Glomerular endothelial cell (primary cell): Measurements from ENCODE around the gene TIE1. TPM values are rescaled to one million over a fixed set of nuclear protein-coding genes. Genes with fewer than 3 reads are reported as not detected.

Experiments
- DNase-seq: peaks from one replicate; pipeline ENCODE4 v3.0.0-alpha.2; 2011; ENCODE audit warnings: low read depth, low spot score; ENCODE audit errors: extremely low read depth
- total RNA-seq: library from RNA; depleted of rRNA; stranded (reverse); fragments of >200 nt; gene quantifications from 2 replicates; pipeline ENCODE4 v1.2.3, GENCODE V29; 2015

TIE1 gene
- total RNA-seq, 1 donor from 2014 or later: 640 TPM

GRCh38 chr1:43273708-43274107 is 27.1 kb upstream of the TIE1 start:
- DNase-seq: no peak

GRCh38 chr1:43274125-43274803 is 26.5 kb upstream of the TIE1 start:
- no peak for DNase-seq

- no peak for DNase-seq
These were observed 26.0 kb upstream of the TIE1 start for GRCh38 chr1:43274804-43275180.

GRCh38 chr1:43275826-43276620 is 24.8 kb upstream of the TIE1 start:
- DNase-seq: no peak

GRCh38 chr1:43276673-43277072 is 24.1 kb upstream of the TIE1 start:
- no peak for DNase-seq

GRCh38 chr1:43277116-43277876 is 23.5 kb upstream of the TIE1 start:
- no peak for DNase-seq

- DNase-seq: no peak
These were observed 21.6 kb upstream of the TIE1 start for GRCh38 chr1:43279161-43279560.

GRCh38 chr1:43279666-43280065 is 21.1 kb upstream of the TIE1 start:
- DNase-seq: no peak

- no peak for DNase-seq
These were observed 20.1 kb upstream of the TIE1 start for GRCh38 chr1:43280692-43281091.

GRCh38 chr1:43282220-43283195 is 18.3 kb upstream of the TIE1 start:
- DNase-seq: no peak

GRCh38 chr1:43284065-43284464 is 16.7 kb upstream of the TIE1 start:
- no peak for DNase-seq

- no peak for DNase-seq
These were observed 16.2 kb upstream of the TIE1 start for GRCh38 chr1:43284546-43285110.

GRCh38 chr1:43285269-43285990 is 15.4 kb upstream of the TIE1 start, which contains the start of gene C1orf210:
Gene C1orf210, minus strand, starts transcription at chr1:43285581. Its CDS starts 2,311 bp downstream, at chr1:43283270.
- DNase-seq: no peak

GRCh38 chr1:43286115-43286514 is 14.7 kb upstream of the TIE1 start:
- no peak for DNase-seq

- no peak for DNase-seq
These were observed 14.2 kb upstream of the TIE1 start for GRCh38 chr1:43286533-43286932.

- no peak for DNase-seq
These were observed 12.6 kb upstream of the TIE1 start for GRCh38 chr1:43288058-43288784.

GRCh38 chr1:43288785-43289706 is 11.7 kb upstream of the TIE1 start:
- DNase-seq: no peak

- DNase-seq: no peak
These were observed 8.6 kb upstream of the TIE1 start for GRCh38 chr1:43292216-43292615.
